GM19193 (cell line): ENCODE results near the gene CLSTN2.

Experiments
- POLR2A ChIP-seq: IDR thresholded peaks from 4 replicates; pipeline ENCODE4 v1.6.1; 2011; ENCODE audit not compliant: insufficient read depth, insufficient read length; ENCODE audit errors: extremely low read depth

Gene CLSTN2

DNA sequence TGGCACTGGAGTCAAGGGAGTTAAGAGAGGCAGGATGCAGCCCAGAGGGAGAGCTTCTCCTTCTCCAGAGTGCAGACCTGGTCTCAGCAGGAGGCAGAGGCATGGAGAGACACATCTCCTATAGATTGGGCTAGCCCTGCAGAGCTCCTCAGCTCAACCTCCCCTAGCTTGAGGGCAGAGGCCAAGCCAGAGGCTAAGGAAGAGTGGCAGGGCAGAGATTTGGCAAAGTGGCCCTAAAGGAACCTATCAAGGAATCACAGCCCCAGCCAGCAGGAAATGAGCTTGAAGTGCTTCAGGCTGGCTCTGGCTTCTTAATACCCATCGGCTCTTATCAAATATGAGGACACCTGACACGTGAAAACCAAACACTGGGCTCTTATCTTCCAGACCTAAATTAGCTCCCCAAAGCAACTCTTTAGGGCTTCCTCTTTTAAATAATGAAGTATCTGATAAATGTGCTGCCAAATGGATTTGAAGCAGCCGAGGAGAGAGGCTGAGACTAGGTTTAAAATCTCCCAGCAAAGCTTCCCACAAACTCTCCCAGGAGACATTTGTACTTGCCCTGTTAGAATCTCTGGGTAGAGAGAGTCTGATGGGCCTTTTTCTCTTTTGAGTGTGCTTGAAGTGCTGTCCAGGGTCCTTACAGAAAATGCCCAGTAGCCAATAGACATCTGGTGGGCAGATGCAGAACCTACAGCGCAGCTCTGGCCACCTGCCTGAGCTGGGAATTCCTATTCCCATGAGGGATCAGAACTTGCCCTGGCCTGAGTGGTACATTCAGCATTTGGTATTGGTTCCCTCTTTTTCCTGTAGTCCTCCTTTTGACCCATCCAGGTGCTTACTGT, 271.4 kb downstream of the CLSTN2 start:
- TF ChIP-seq POLR2A: no peak

GRCh38 chr3:140207541-140207940, 272.6 kb downstream of the CLSTN2 start:
- TF ChIP-seq POLR2A: no peak

DNA sequence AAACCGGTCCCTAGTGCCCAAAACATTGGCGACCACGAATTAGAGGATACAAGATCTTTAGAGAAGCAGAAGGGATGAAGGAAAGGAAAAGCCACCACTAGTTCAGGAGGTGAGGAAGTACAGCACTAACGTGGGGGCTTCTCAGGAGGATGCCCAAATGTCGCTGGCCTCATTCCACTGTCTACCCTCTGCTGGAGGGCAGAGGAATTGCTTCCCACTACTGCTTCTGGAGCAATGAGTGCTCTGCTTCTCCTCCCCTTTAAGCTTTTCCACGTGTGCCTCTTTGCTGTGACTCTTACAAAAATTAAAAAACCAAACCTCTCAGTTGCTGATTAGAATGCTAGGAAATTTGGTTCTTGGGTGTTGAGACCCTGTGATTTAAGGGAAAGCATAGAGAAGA, 281.3 kb downstream of the CLSTN2 start:
- no peak for TF ChIP-seq POLR2A

DNA sequence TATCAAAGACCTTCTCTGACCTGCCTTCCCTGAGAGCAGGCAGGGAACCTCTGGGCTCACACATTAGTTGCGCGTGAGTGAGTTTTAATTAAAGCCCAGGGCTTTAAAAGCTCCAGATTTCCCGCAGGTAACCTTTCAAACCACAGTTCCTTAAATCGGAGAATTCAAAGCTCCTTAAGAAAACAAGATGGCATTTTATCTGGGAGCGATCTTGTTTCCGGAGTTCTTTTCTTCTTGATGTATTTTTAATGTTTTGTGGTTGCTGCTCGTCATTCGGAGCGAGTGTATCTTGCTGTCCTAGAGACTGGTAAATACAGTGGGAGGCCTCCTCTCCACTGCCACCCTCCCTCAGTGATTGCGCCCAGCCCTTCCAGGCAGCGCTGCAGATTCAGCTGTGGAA, 284.3 kb downstream of the CLSTN2 start:
- no peak for TF ChIP-seq POLR2A

DNA sequence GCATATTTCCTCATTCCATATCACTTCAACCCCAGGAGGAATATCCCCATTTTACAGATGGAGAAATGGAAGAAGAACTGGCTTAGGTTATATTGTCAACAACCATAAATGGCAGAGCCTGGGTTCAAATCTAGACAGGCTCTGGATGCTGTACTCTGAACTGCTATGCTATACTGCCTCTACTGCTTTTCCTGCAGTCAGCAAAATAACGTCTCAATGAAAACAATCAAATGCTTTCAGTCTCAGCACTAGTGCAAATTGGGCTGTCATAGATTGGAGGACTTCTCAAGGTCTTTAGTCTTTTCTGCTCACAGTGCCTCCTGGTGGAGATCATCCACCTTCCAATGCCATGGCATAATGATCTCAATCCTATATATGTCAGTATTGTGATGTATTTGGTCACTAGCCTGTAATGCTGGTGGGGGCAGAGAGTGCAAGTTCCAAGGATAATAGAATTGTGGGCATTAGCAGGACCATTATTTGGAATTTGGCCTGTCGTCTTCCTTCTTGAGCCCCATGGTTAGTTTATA, 285.0 kb downstream of the CLSTN2 start:
- TF ChIP-seq POLR2A: no peak

DNA sequence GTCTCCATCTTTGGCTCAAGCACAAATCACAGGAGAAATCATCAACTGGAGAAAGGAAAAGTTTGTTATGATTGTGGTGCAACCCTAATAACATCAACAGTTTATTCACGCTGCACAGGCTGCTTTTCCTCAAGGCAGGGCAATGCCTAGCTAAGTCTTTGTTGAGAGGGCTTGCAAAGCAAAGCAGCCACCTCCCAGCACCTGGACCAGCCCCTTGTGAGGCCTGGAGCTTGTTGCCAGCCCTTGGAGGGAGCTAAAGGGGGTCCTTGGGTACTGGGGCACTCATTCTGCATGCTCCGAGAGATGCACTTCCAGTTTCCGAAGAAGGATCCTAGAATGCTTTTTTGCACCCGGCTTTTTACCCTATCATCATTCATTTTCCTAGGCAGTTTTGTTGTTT, 288.2 kb downstream of the CLSTN2 start:
- no peak for TF ChIP-seq POLR2A

DNA sequence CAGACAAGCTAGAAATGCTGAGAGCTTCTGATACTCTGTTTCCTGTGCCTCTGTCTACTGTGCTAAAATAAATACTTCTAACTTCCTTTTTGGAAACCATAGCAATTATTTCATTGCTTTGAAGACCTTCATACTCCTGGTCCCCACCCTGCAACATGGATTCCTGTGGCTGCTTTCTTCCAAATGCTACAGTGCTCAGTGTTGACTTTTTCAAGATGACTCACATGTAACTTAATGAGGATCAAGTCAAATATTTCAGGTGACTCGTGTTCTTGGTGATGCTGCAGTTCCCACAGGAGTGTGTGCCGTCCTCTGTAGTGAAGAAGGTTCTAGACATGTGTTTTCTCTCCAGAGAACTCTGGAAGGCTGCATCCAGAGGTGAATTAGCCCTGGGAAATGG, 288.6 kb downstream of the CLSTN2 start:
- TF ChIP-seq POLR2A: no peak

DNA sequence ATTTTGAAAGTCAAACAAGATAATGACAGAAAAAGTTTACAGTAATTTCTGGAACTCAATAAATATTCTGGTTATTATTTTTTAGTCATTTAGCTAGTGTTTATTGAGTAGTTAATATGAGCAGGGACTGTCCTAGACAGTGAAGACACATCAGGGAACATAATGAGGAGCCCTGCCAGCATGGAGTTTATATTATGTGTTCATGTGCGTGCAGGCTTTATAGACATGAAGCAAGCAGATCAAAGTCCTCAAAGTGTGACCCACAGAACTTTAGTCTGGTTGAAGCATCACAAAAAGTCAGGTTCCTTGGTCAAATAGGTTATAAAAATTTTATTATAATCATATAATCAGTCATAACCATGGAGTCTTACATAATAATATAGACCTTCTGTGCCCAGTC, 289.3 kb downstream of the CLSTN2 start:
- no peak for TF ChIP-seq POLR2A

DNA sequence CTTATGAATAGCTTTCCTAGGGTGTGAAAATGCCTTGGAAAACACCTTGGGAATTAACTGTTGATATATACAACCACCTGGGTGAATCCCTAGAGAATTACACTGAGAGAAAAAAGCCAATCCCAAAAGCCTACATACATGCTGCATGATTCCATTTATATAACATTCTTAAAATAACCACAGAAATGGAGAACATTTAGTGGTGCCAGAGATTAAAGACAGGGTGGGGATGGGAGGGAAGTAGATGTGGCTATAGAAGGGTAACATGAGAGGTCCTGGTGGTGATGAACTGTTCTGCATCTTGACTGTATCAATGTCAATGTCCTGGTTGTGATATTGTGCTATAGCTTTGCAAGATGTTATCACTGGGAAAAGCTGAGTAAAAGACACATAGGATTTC, 291.0 kb downstream of the CLSTN2 start:
- TF ChIP-seq POLR2A: no peak

DNA sequence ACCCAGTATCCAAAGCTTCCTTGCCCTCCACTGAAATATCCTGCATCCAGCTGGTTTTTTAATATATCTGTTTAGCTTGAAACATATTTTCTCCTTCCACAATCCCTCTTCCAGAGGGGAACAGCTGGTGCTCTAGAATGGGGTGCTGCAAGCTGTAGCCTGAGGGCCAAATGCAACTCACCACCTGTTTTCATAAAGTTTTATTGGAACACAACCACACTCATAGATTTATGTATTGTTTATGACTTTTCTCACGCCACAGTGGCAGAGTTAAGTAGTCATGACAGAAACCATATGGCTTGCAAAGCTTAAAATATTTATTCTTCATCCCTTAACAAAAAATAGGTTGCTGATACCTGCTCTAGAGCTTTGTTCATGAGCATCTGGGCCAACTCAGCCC, 298.7 kb downstream of the CLSTN2 start:
- no peak for TF ChIP-seq POLR2A

DNA sequence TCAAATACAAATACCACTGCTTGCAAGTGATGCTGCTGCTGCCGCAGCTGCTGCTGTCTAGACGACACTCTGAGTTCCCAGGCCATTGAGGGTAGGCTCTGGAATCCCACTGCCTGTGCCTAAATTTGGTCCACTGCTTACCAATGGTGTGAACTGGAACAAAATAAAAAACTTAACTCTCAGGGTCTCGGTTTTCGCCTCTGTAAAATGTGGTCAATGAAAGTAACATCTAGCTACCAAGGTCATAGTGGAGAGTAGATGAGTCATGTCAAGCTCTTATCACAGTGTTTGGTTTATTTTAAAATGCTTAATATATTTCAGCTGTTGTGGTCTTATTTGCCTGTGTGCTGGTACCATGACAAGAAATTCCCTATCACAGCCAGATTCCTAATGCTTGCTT, 299.3 kb downstream of the CLSTN2 start:
- TF ChIP-seq POLR2A: no peak

DNA sequence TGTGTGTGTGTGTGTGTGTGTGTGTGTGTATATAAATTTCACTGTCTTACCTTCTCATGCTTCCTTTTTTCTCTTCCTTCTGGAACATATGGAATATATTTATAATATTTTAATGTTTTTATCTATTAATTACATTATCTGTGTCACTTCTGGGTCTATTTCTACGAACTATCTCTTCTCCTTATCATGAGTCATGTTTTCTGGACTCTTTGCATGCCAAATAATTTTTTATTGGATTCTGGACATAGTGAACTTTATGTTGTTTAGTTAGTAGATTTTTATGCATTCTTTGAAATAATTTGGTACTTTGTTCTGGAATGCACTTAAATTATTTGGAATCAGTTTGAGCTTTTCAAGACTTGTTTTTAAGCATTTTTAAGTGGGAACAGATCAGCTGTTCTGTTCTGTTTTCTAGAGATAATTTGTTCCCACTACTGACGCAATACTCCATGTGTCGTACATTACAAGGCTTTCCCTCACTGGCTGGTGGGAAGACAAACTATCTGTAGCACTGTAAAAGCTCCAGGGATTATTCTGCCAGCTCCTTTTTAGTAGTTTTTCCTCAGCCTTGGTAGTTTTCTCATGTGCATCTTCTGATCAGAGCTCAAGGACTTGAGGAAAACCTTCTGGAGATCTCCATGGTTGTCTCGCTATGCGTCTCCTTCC, 302.0 kb downstream of the CLSTN2 start:
- no peak for TF ChIP-seq POLR2A

GRCh38 chr3:140238646-140239314, 303.8 kb downstream of the CLSTN2 start:
- no peak for TF ChIP-seq POLR2A

- TF ChIP-seq POLR2A: no peak
These were observed 307.9 kb downstream of the CLSTN2 start for GRCh38 chr3:140242818-140243276.

- no peak for TF ChIP-seq POLR2A
These were observed 308.6 kb downstream of the CLSTN2 start for GRCh38 chr3:140243575-140243974.
